GM18951 (cell line): ENCODE results near the gene TAF9.

Experiments used
- POLR2A ChIP-seq: IDR thresholded peaks from 4 replicates; pipeline ENCODE4 v1.6.1; 2011; ENCODE audit warnings: mild to moderate bottlenecking; ENCODE audit not compliant: insufficient read length, insufficient read depth; ENCODE audit errors: extremely low read depth
- in situ Hi-C: fragments of 300-500 bp; cut with MboI; formaldehyde crosslinking; loops from one replicate; pipeline ENCODE4 v1.12.0; 2022; ENCODE audit warnings: low sequenced_read_pairs, mixed read lengths, inconsistent platforms; ENCODE audit not compliant: unreplicated experiment

TAF9 gene

GRCh38 chr5:69326365-69326764, 43.0 kb downstream of the TAF9 start:
- in situ Hi-C loops: no loop called here
- TF ChIP-seq POLR2A: no peak

GRCh38 chr5:69317391-69317790, 51.9 kb downstream of the TAF9 start:
- no peak for TF ChIP-seq POLR2A
- in situ Hi-C loops: no loop called here

- in situ Hi-C loops: no loop called here
- TF ChIP-seq POLR2A: no peak
Measured at GRCh38 chr5:69315972-69316371, 53.3 kb downstream of the TAF9 start.
